IMR-90 (cell line): Measurements from ENCODE around the gene ADPRHL1. TPM values are rescaled to one million over a fixed set of nuclear protein-coding genes. Genes with fewer than 3 reads are reported as not detected.
A peak's percentile ranks its signal among the peaks of the same experiment; 100 is the strongest.

Experiments
- ATAC-seq: fragments of 200-7000 bp; cut with Tn5 transposase; 2 replicates; pipeline ENCODE4 v1.9.1; 2020; ENCODE audit warnings: low read depth, mild to moderate bottlenecking, moderate library complexity
- BruUV-seq: library from RNA; stranded (reverse); fragments of 400-500 nt; replicated peaks from 2 replicates; lab custom pipeline; 2021; lab: Mats Ljungman, UMichigan
- CTCF ChIA-PET: fragments of 300-600 bp; formaldehyde crosslinking; extraction: SDS; loops from one replicate; lab custom pipeline; 2021; ENCODE audit warnings: antibody characterized with exemption; lab: Yijun Ruan, JAX
- POLR2A ChIA-PET: fragments of 300-600 bp; sonication (Branson Sonifier 250); formaldehyde crosslinking; loops from one replicate; lab custom pipeline; 2022; ENCODE audit warnings: antibody characterized with exemption; ENCODE audit not compliant: unreplicated experiment; lab: Charles Lee
- DNase-seq: peaks from one replicate; pipeline ENCODE4 v3.0.0; 2013
- H2AFZ ChIP-seq: replicated peaks from 2 replicates; pipeline ENCODE3; 2013; ENCODE audit warnings: low read length, mild to moderate bottlenecking; ENCODE audit not compliant: poor library complexity
- H2AK5ac ChIP-seq: 2 replicates; pipeline ENCODE4 v1.6.1; 2013; ENCODE audit warnings: low read depth, low read length, inconsistent platforms
- H2AK9ac ChIP-seq: replicated peaks from 2 replicates; pipeline ENCODE3; 2013; ENCODE audit warnings: mild to moderate bottlenecking, low read depth, low read length, moderate library complexity; ENCODE audit not compliant: poor library complexity
- H2BK120ac ChIP-seq: 2 replicates; pipeline ENCODE4 v1.6.1; 2013; ENCODE audit warnings: low read depth, low read length, inconsistent platforms
- H2BK15ac ChIP-seq: 3 replicates; pipeline ENCODE4 v1.6.1; 2013; ENCODE audit warnings: low read depth, low read length, inconsistent platforms
- H2BK20ac ChIP-seq: 2 replicates; pipeline ENCODE4 v1.6.1; 2013; ENCODE audit warnings: low read depth, mild to moderate bottlenecking, inconsistent platforms, low read length, moderate library complexity
- H2BK5ac ChIP-seq: 2 replicates; pipeline ENCODE4 v1.6.1; 2013; ENCODE audit warnings: mild to moderate bottlenecking, low read depth, low read length, inconsistent platforms; ENCODE audit not compliant: poor library complexity, severe bottlenecking
- H3K14ac ChIP-seq: replicated peaks from 2 replicates; pipeline ENCODE4 v1.6.1; 2013; ENCODE audit warnings: low read depth, low read length, inconsistent platforms
- H3K18ac ChIP-seq: 2 replicates; pipeline ENCODE4 v1.6.1; 2013; ENCODE audit warnings: low read depth, low read length, control low read depth
- H3K23ac ChIP-seq: 2 replicates; pipeline ENCODE4 v1.6.1; 2013; ENCODE audit warnings: low read depth, low read length, inconsistent platforms
- H3K27ac ChIP-seq: 2 replicates; pipeline ENCODE4 v1.5.1; 2013; ENCODE audit warnings: mild to moderate bottlenecking, control low read depth, low read length; ENCODE audit not compliant: insufficient read depth
- H3K27me3 ChIP-seq: 2 replicates; pipeline ENCODE4 v1.6.1; 2013; ENCODE audit warnings: low read length; ENCODE audit not compliant: control insufficient read depth, insufficient read depth
- H3K36me3 ChIP-seq: 2 replicates; pipeline ENCODE4 v1.6.1; 2013; ENCODE audit warnings: low read length, mixed read lengths; ENCODE audit not compliant: control insufficient read depth, insufficient read depth
- H3K4ac ChIP-seq: 2 replicates; pipeline ENCODE4 v1.6.1; 2013; ENCODE audit warnings: low read depth, low read length, inconsistent platforms
- H3K4me1 ChIP-seq: 2 replicates; pipeline ENCODE4 v1.6.1; 2013; ENCODE audit warnings: low read length, mixed read lengths; ENCODE audit not compliant: control insufficient read depth, insufficient read depth
- H3K4me2 ChIP-seq: 2 replicates; pipeline ENCODE4 v1.6.1; 2013; ENCODE audit warnings: low read depth, mild to moderate bottlenecking, control low read depth, low read length, moderate library complexity
- H3K4me3 ChIP-seq: 2 replicates; pipeline ENCODE4 v1.5.1; 2013; ENCODE audit warnings: low read depth, mild to moderate bottlenecking, control low read depth, low read length, moderate library complexity; ENCODE audit not compliant: insufficient read depth
- H3K56ac ChIP-seq: 2 replicates; pipeline ENCODE4 v1.6.1; 2013; ENCODE audit warnings: low read length, inconsistent platforms; ENCODE audit not compliant: insufficient read depth; ENCODE audit errors: extremely low read depth
- H3K79me1 ChIP-seq, 2 experiments: 2 replicates each; pipeline ENCODE4 v1.6.1; 2013; ENCODE audit warnings: low read length in 2 of 2, inconsistent platforms in 1 of 2, low read depth in 1 of 2
- H3K9ac ChIP-seq: 2 replicates; pipeline ENCODE4 v1.6.1; 2013; ENCODE audit warnings: low read depth, low read length, control low read depth
- H3K9me1 ChIP-seq: 2 replicates; pipeline ENCODE4 v1.6.1; 2013; ENCODE audit warnings: low read length, inconsistent platforms; ENCODE audit not compliant: insufficient read depth
- H3K9me3 ChIP-seq: 2 replicates; pipeline ENCODE4 v1.6.1; 2013; ENCODE audit warnings: low read length; ENCODE audit not compliant: control insufficient read depth, insufficient read depth
- H4K20me1 ChIP-seq: 2 replicates; pipeline ENCODE4 v1.6.1; 2013; ENCODE audit warnings: low read length, inconsistent platforms; ENCODE audit not compliant: insufficient read depth
- H4K5ac ChIP-seq: 2 replicates; pipeline ENCODE4 v1.6.1; 2013; ENCODE audit warnings: mild to moderate bottlenecking, low read depth, low read length, control low read depth
- H4K8ac ChIP-seq, 2 experiments: 2 replicates each; pipeline ENCODE4 v1.6.1; 2013; ENCODE audit warnings: low read depth in 2 of 2, low read length in 2 of 2, control low read depth in 1 of 2, inconsistent platforms in 1 of 2
- H4K91ac ChIP-seq: 2 replicates; pipeline ENCODE4 v1.6.1; 2013; ENCODE audit warnings: low read depth, low read length, inconsistent platforms; ENCODE audit not compliant: insufficient read depth
- BHLHE40 ChIP-seq: fragments of 150-350 bp; IDR thresholded peaks from 2 replicates; pipeline ENCODE4 v1.6.1; 2016; ENCODE audit warnings: mild to moderate bottlenecking, low read depth, low read length
- CEBPB ChIP-seq: IDR thresholded peaks from 2 replicates; pipeline ENCODE4 v1.6.1; 2012; ENCODE audit warnings: low read depth, low read length, improper control_type of control experiment
- CHD1 ChIP-seq: IDR thresholded peaks from 2 replicates; pipeline ENCODE4 v1.6.1; 2012; ENCODE audit warnings: low read depth, low read length, improper control_type of control experiment
- FOS ChIP-seq: fragments of 150-350 bp; IDR thresholded peaks from 2 replicates; pipeline ENCODE4 v1.6.1; 2016; ENCODE audit warnings: low read depth, low read length
- MAFK ChIP-seq: IDR thresholded peaks from 2 replicates; pipeline ENCODE4 v1.6.1; 2012; ENCODE audit warnings: low read depth, low read length, improper control_type of control experiment
- MAZ ChIP-seq: IDR thresholded peaks from 2 replicates; pipeline ENCODE4 v1.6.1; 2012; ENCODE audit warnings: low read depth, mild to moderate bottlenecking, low read length, improper control_type of control experiment, moderate library complexity, borderline replicate concordance
- MXI1 ChIP-seq: IDR thresholded peaks from 2 replicates; pipeline ENCODE4 v1.6.1; 2012; ENCODE audit warnings: low read depth, mild to moderate bottlenecking, low read length, moderate library complexity, borderline replicate concordance
- NFE2L2 ChIP-seq: fragments of 150-350 bp; IDR thresholded peaks from 2 replicates; pipeline ENCODE4 v1.6.1; 2016; ENCODE audit warnings: low read depth, mild to moderate bottlenecking, low read length
- POLR2A ChIP-seq: IDR thresholded peaks from 2 replicates; pipeline ENCODE4 v1.6.1; 2012; ENCODE audit warnings: mild to moderate bottlenecking, low read depth, low read length
- RCOR1 ChIP-seq: IDR thresholded peaks from 2 replicates; pipeline ENCODE4 v1.6.1; 2012; ENCODE audit warnings: mild to moderate bottlenecking, low read length, improper control_type of control experiment; ENCODE audit not compliant: insufficient replicate concordance
- SMC3 ChIP-seq: fragments of 150-350 bp; IDR thresholded peaks from 2 replicates; pipeline ENCODE4 v1.6.1; 2016; ENCODE audit warnings: low read depth, mild to moderate bottlenecking, antibody characterized with exemption, low read length, moderate library complexity
- WGBS, 2 experiments: methylation state at CpG; one replicate each; pipeline versions ENCODE4 v1.1.5 to v1.1.7; 2013; ENCODE audit warnings: missing lambda C conversion rate in 2 of 2; ENCODE audit not compliant: insufficient read length in 1 of 2; ENCODE audit errors: extremely low coverage in 2 of 2; 5-methylcytosine and 5-hydroxymethylcytosine counted together
- dilution Hi-C: fragments of 300-500 bp; cut with HindIII; formaldehyde crosslinking; loops from one replicate; pipeline ENCODE4 v1.14.3; 2018; ENCODE audit warnings: low sequenced_read_pairs; ENCODE audit not compliant: unreplicated experiment
- in situ Hi-C: fragments of 300-500 bp; cut with MboI; formaldehyde crosslinking; loops from 3 replicates; pipeline ENCODE4 v1.14.3; 2019; ENCODE audit warnings: low sequenced_read_pairs, inconsistent platforms, mixed read lengths
- intact Hi-C: fragments of 100-400 bp; cut with micrococcal nuclease; formaldehyde crosslinking; loops from 2 replicates; pipeline ENCODE4 v1.10.0; 2022
- polyA plus RNA-seq, 3 experiments: library from polyadenylated mRNA; depleted of rRNA; stranded (reverse); fragments of >200 nt; gene quantifications; 2 replicates each; pipeline ENCODE4 v1.2.3, GENCODE V29; 2012; ENCODE audit warnings: low replicate concordance in 1 of 3
- total RNA-seq: library from RNA; depleted of rRNA; stranded (reverse); fragments of >200 nt; gene quantifications from 2 replicates; pipeline ENCODE4 v1.2.3, GENCODE V29; 2012
- TF ChIP-seq, protein P1 (sequence below): fragments of 150-350 bp; IDR thresholded peaks from 2 replicates; pipeline ENCODE4 v1.6.1; 2016; ENCODE audit warnings: low read depth, mild to moderate bottlenecking, low read length, moderate library complexity, borderline replicate concordance

ADPRHL1 gene
- total and polyA plus RNA-seq, 2 of the 4 experiments (the other 2 are of a cell fraction) = 0.36 to 0.67 TPM

DNA sequence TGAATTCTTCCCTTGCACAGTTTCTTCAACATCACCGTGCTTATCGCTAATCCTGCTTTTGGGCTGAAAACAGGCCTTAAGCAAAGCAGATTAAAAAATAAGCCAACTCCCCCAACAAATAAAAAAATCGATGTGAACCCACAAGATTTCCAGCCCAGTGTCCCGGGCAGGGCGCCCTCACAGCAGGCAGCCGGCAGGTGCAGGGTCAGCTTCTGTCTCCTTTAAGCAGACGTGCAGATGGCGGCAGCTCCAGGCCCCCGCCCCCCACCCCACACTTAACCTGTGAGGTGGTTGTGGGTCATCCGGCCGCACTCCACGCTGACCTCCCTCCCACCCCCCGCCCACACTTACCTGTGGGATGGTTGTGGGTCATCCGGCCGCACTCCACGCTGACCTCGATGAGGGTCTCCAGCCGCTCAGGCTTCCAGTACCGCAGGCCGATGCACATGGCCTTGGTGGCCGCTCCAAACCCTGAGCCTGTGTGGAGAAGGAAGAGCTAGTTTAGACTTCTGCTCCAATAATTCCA, 19.8 kb downstream of the ADPRHL1 start:
- no peak overlapping the region for H3K4me3 ChIP-seq
- H3K9me3 ChIP-seq = no peaks in the 10 kb centered on the region
- no TSS peak for BruUV-seq
- H3K56ac ChIP-seq = no peak overlapping the region
- peaks cover 2% of the 10 kb centered on the region; the same call in 1 of the 2 replicates for H3K4me1 ChIP-seq
- no peak overlapping the region for H4K8ac ChIP-seq
- intact Hi-C loops = no loop called here
- H3K18ac ChIP-seq = no peak overlapping the region
- DNase-seq = no peak
- H2BK5ac ChIP-seq = no peak overlapping the region
- no peaks in the 10 kb centered on the region for H3K9me1 ChIP-seq
- no peak overlapping the region for H2BK20ac ChIP-seq
- no peaks in the 10 kb centered on the region for H3K36me3 ChIP-seq
- no peak overlapping the region for H4K91ac ChIP-seq
- H3K79me1 ChIP-seq = no peaks in the 10 kb centered on the region
- H3K27me3 ChIP-seq = no peaks in the 10 kb centered on the region
- H2AK5ac ChIP-seq = no peak overlapping the region
- TF ChIP-seq SMC3 = no peak
- TF ChIP-seq MAFK = no peak
- TF ChIP-seq FOS = no peak
- TF ChIP-seq, protein P1, sequence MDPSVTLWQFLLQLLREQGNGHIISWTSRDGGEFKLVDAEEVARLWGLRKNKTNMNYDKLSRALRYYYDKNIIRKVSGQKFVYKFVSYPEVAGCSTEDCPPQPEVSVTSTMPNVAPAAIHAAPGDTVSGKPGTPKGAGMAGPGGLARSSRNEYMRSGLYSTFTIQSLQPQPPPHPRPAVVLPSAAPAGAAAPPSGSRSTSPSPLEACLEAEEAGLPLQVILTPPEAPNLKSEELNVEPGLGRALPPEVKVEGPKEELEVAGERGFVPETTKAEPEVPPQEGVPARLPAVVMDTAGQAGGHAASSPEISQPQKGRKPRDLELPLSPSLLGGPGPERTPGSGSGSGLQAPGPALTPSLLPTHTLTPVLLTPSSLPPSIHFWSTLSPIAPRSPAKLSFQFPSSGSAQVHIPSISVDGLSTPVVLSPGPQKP = no peak
- no peak for TF ChIP-seq NFE2L2
- TF ChIP-seq BHLHE40 = no peak
- no peak for TF ChIP-seq CEBPB
- TF ChIP-seq RCOR1 = no peak
- TF ChIP-seq CHD1 = no peak
- TF ChIP-seq POLR2A = no peak
- TF ChIP-seq MAZ = no peak
- no peak for TF ChIP-seq MXI1
- no peak overlapping the region for H4K5ac ChIP-seq
- in situ Hi-C loops = no loop called here
- POLR2A ChIA-PET = no interaction called here
- CTCF ChIA-PET = no interaction called here
- H3K9ac ChIP-seq = no peak overlapping the region
- H3K23ac ChIP-seq = no peak overlapping the region
- no peak for ATAC-seq
- peak overlapping the region; percentile 50 for H2AK9ac ChIP-seq
- H2AFZ ChIP-seq = no peak overlapping the region
- no peak overlapping the region for H3K4me2 ChIP-seq
- no peak overlapping the region for H3K4ac ChIP-seq
- H4K20me1 ChIP-seq = no peaks in the 10 kb centered on the region
- no CpG with 5 or more reads among the region's 21 CpGs for WGBS, 2 experiments
- H3K27ac ChIP-seq = no peak overlapping the region
- dilution Hi-C loops = no loop called here
- no peak overlapping the region for H2BK15ac ChIP-seq
- no peak overlapping the region for H3K14ac ChIP-seq
- H2BK120ac ChIP-seq = no peak overlapping the region
